OCI-LY1 (cell line): ENCODE results near the gene APBA1.

ENCODE experiments used
- H2AFZ ChIP-seq: fragments of 200-600 bp; sonication (generic), shearing (Covaris generic); 2 replicates; pipeline ENCODE4 v1.6.0; 2014; ENCODE audit warnings: antibody characterized with exemption, mild to moderate bottlenecking, low read length
- H3F3A ChIP-seq: fragments of 200-600 bp; sonication (generic), shearing (Covaris generic); 2 replicates; pipeline ENCODE4 v1.6.0; 2014; ENCODE audit warnings: mild to moderate bottlenecking, antibody characterized with exemption, low read length, moderate library complexity; ENCODE audit not compliant: insufficient read depth
- H3K27ac ChIP-seq: fragments of 200-600 bp; sonication (generic); 2 replicates; pipeline ENCODE4 v1.5.1; 2014; ENCODE audit warnings: low read length, mixed run types, mild to moderate bottlenecking, low read depth; ENCODE audit not compliant: poor library complexity, severe bottlenecking
- H3K27me3 ChIP-seq: fragments of 200-600 bp; sonication (generic); 2 replicates; pipeline ENCODE4 v1.6.0; 2014; ENCODE audit warnings: antibody characterized with exemption, mild to moderate bottlenecking, low read length, moderate library complexity; ENCODE audit not compliant: insufficient read depth
- H3K36me3 ChIP-seq: fragments of 200-600 bp; sonication (generic); 2 replicates; pipeline ENCODE4 v1.6.1; 2014; ENCODE audit warnings: mild to moderate bottlenecking, antibody characterized with exemption, low read length, moderate library complexity, mixed read lengths; ENCODE audit not compliant: insufficient read depth
- H3K4me1 ChIP-seq: fragments of 200-600 bp; sonication (generic); 2 replicates; pipeline ENCODE4 v1.5.1; 2014; ENCODE audit warnings: mild to moderate bottlenecking, low read length, moderate library complexity; ENCODE audit not compliant: insufficient read depth, severe bottlenecking
- H3K4me2 ChIP-seq: fragments of 200-600 bp; sonication (generic), shearing (Covaris generic); 2 replicates; pipeline ENCODE4 v1.6.1; 2014; ENCODE audit warnings: low read length
- H3K4me3 ChIP-seq: fragments of 200-600 bp; sonication (generic); 2 replicates; pipeline ENCODE4 v1.5.1; 2014; ENCODE audit warnings: low read length, low read depth, mild to moderate bottlenecking, mixed read lengths; ENCODE audit not compliant: poor library complexity, severe bottlenecking
- H3K79me2 ChIP-seq: fragments of 200-600 bp; shearing (Covaris generic); 2 replicates; pipeline ENCODE4 v1.6.1; 2016; ENCODE audit warnings: mixed run types, low read length, mixed read lengths; ENCODE audit not compliant: insufficient read depth
- H3K9ac ChIP-seq: fragments of 200-600 bp; sonication (generic), shearing (Covaris generic); 2 replicates; pipeline ENCODE4 v1.6.1; 2014; ENCODE audit warnings: mild to moderate bottlenecking, low read length, mixed read lengths
- H3K9me2 ChIP-seq: fragments of 200-600 bp; sonication (generic), shearing (Covaris generic); 2 replicates; pipeline ENCODE4 v1.6.1; 2014; ENCODE audit warnings: low read depth, mild to moderate bottlenecking, low read length, mixed read lengths
- H3K9me3 ChIP-seq: fragments of 200-600 bp; shearing (Covaris generic); 2 replicates; pipeline ENCODE4 v1.6.1; 2014; ENCODE audit warnings: low read length, mixed read lengths
- H4K20me1 ChIP-seq: fragments of 200-600 bp; sonication (generic), shearing (Covaris generic); 2 replicates; pipeline ENCODE4 v1.6.0; 2016; ENCODE audit warnings: mild to moderate bottlenecking, low read length; ENCODE audit not compliant: insufficient read depth
- EZH2 ChIP-seq: fragments of 200-600 bp; sonication (generic), shearing (Covaris generic); IDR thresholded peaks from 2 replicates; pipeline ENCODE4 v1.8.0; 2017; ENCODE audit warnings: borderline replicate concordance, mixed run types, mild to moderate bottlenecking, antibody characterized with exemption, low read length, moderate library complexity, mixed read lengths
- TF ChIP-seq, protein P1 (sequence below): fragments of 200-600 bp; sonication (generic), shearing (Covaris generic); IDR thresholded peaks from 2 replicates; pipeline ENCODE4 v1.5.1; 2017; ENCODE audit warnings: mild to moderate bottlenecking, antibody characterized with exemption, low read length, moderate library complexity, mixed read lengths

Gene APBA1

GRCh38 chr9:69542942-69543704 lies 129.0 kb downstream of the APBA1 start:
- no peaks in the 10 kb centered on the region for H3K36me3 ChIP-seq
- H3K4me3 ChIP-seq: no peak overlapping the region
- TF ChIP-seq EZH2: no peak
- TF ChIP-seq, protein P1, sequence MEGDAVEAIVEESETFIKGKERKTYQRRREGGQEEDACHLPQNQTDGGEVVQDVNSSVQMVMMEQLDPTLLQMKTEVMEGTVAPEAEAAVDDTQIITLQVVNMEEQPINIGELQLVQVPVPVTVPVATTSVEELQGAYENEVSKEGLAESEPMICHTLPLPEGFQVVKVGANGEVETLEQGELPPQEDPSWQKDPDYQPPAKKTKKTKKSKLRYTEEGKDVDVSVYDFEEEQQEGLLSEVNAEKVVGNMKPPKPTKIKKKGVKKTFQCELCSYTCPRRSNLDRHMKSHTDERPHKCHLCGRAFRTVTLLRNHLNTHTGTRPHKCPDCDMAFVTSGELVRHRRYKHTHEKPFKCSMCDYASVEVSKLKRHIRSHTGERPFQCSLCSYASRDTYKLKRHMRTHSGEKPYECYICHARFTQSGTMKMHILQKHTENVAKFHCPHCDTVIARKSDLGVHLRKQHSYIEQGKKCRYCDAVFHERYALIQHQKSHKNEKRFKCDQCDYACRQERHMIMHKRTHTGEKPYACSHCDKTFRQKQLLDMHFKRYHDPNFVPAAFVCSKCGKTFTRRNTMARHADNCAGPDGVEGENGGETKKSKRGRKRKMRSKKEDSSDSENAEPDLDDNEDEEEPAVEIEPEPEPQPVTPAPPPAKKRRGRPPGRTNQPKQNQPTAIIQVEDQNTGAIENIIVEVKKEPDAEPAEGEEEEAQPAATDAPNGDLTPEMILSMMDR: no peak
- no peak overlapping the region for H3K4me2 ChIP-seq
- H2AFZ ChIP-seq: no peak overlapping the region
- no peaks in the 10 kb centered on the region for H3K79me2 ChIP-seq
- no peaks in the 10 kb centered on the region for H3K9me2 ChIP-seq
- no peak overlapping the region for H3K9ac ChIP-seq
- H3K9me3 ChIP-seq: no peaks in the 10 kb centered on the region
- H3F3A ChIP-seq: no peaks in the 10 kb centered on the region
- H3K27ac ChIP-seq: no peak overlapping the region
- H3K27me3 ChIP-seq: no peaks in the 10 kb centered on the region
- H3K4me1 ChIP-seq: no peaks in the 10 kb centered on the region
- H4K20me1 ChIP-seq: no peaks in the 10 kb centered on the region

DNA sequence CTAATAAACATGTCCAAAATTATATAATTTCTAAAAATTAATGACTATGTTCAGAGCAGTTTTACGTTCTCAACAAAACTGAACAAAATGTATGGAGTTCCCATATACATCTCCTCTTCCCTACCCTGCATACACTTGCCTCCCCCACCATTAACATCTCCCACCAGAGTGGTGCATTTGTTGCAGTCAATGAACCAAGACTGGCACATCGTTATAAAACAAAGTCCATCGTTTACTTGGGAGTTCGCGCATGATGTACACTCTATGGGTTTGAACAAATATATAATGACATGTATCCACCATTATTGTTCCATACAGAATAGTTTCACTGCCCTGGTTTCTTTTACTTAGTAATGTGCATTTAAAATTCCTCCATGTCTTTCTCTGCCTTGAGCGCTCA lies 130.1 kb downstream of the APBA1 start:
- no peaks in the 10 kb centered on the region for H3K4me1 ChIP-seq
- TF ChIP-seq, protein P1: no peak
- no peak for TF ChIP-seq EZH2

DNA sequence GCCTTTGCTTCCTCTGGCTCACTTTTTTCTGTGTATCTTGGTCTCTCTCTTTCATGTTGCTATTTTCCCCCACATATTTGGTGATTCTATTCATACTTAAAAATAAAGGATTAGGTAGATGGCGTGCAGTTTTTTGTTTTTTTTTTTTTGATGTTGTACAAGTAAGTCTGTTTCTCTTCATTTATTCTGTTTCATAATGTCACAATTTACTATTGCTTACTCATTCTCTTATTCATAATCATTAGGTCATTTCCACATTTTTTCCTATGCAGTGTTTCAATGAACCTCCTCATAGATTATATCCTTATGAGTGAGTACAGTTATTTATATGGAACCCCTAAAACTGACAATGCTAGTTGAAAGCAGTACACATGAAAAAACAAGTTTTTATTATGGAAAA lies 136.3 kb downstream of the APBA1 start:
- Histone ChIP-seq H3K4me2 (no peak overlapping the region), H3K79me2 (no peaks in the 10 kb centered on the region), H3F3A (no peaks in the 10 kb centered on the region), H3K9me2 (no peaks in the 10 kb centered on the region), H3K9me3 (no peaks in the 10 kb centered on the region), H3K4me3 (no peak overlapping the region), H3K9ac (no peak overlapping the region), H3K36me3 (no peaks in the 10 kb centered on the region), H3K27me3 (no peaks in the 10 kb centered on the region), H2AFZ (no peak overlapping the region), H3K4me1 (no peaks in the 10 kb centered on the region), H3K27ac (no peak overlapping the region), H4K20me1 (no peaks in the 10 kb centered on the region)
- TF ChIP-seq, protein P1: no peak

More for the DNA sequence above, 130.1 kb downstream of the APBA1 start:
- Histone ChIP-seq H3K27ac (no peak overlapping the region), H3K79me2 (no peaks in the 10 kb centered on the region), H2AFZ (no peak overlapping the region), H4K20me1 (no peaks in the 10 kb centered on the region), H3K4me3 (no peak overlapping the region), H3K36me3 (no peaks in the 10 kb centered on the region), H3K4me2 (no peak overlapping the region), H3K9ac (no peak overlapping the region), H3F3A (no peaks in the 10 kb centered on the region), H3K27me3 (no peaks in the 10 kb centered on the region), H3K9me3 (no peaks in the 10 kb centered on the region), H3K9me2 (no peaks in the 10 kb centered on the region)
